WERI-Rb-1 (cell line): ENCODE data around the gene UBE2C.
"Not testable (repeated sequence)": the region's sequence is repeated elsewhere in the genome, so short reads cannot be mapped to it uniquely, and the experiment has no call there.

Experiments used
- DNase-seq: peaks from one replicate; pipeline ENCODE4 v3.0.0-alpha.2; 2020
- H3K27ac ChIP-seq: fragments of 250-450 bp; sonication (Bioruptor Pico); 2 replicates; pipeline ENCODE4 v1.5.1; 2020; ENCODE audit warnings: mild to moderate bottlenecking, moderate library complexity
- H3K27me3 ChIP-seq: fragments of 250-450 bp; sonication (Bioruptor Pico); 2 replicates; pipeline ENCODE4 v1.5.1; 2021; ENCODE audit warnings: mild to moderate bottlenecking, low read depth, moderate library complexity; ENCODE audit not compliant: insufficient read depth, severe bottlenecking
- H3K36me3 ChIP-seq: fragments of 250-450 bp; sonication (Bioruptor Pico); 2 replicates; pipeline ENCODE4 v1.5.1; 2020; ENCODE audit warnings: mild to moderate bottlenecking, moderate library complexity
- H3K4me3 ChIP-seq: 2 replicates; pipeline ENCODE4 v1.5.1; 2011; ENCODE audit warnings: low read depth, mild to moderate bottlenecking, control low read depth, low read length
- H3K9me3 ChIP-seq: fragments of 250-450 bp; sonication (Bioruptor Pico); 2 replicates; pipeline ENCODE4 v1.5.1; 2021; ENCODE audit warnings: mild to moderate bottlenecking, moderate library complexity; ENCODE audit not compliant: severe bottlenecking
- TF ChIP-seq, protein P1 (sequence below): IDR thresholded peaks from 2 replicates; pipeline ENCODE4 v1.5.1; 2011; ENCODE audit warnings: low read depth, mild to moderate bottlenecking, control low read depth, inconsistent platforms, low read length

Gene UBE2C

DNA sequence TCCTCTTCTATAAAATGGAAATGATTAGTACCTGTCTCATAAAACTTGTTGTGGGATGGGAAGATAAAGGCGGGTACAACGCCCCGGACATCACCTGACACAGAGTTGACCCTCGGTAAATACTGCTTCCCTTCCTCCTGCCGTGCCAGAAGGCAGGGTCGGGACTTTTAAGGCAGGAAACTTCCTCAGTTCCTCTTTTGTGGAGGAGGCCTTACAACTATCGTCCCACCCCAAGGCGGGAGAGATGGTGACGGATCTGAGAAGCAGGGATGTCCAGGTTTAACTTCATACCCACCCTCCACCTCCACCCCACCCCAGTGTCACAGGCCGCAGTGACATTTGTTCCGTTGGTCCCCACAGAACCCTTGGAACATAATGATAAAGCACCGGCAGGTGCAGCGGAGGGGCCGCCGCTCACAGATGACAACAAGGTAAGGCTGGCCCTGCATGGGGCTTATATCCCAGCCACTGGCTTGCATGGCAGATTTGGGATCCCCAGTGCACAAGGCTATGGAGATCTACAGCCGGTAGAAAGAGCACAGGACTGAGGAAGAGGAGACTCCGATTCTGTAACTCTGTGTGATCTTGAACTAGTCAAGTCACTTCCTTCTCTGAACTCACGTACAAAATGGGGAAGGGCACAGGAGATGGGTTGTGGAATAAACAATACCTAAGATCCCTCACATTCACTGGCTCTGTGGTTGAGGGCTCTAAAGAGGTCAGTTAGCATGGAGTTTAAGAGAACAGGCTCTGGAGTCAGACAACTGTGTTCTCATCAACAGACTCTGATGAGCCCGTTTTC is 19.9 kb upstream of the UBE2C start:
- H3K27ac ChIP-seq: peak overlapping the region; percentile 86
- TF ChIP-seq, protein P1, sequence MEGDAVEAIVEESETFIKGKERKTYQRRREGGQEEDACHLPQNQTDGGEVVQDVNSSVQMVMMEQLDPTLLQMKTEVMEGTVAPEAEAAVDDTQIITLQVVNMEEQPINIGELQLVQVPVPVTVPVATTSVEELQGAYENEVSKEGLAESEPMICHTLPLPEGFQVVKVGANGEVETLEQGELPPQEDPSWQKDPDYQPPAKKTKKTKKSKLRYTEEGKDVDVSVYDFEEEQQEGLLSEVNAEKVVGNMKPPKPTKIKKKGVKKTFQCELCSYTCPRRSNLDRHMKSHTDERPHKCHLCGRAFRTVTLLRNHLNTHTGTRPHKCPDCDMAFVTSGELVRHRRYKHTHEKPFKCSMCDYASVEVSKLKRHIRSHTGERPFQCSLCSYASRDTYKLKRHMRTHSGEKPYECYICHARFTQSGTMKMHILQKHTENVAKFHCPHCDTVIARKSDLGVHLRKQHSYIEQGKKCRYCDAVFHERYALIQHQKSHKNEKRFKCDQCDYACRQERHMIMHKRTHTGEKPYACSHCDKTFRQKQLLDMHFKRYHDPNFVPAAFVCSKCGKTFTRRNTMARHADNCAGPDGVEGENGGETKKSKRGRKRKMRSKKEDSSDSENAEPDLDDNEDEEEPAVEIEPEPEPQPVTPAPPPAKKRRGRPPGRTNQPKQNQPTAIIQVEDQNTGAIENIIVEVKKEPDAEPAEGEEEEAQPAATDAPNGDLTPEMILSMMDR: no peak
- no peak for DNase-seq
- H3K27me3 ChIP-seq: no peaks in the 10 kb centered on the region
- peaks cover 39% of the 10 kb centered on the region for H3K36me3 ChIP-seq
- H3K9me3 ChIP-seq: no peaks in the 10 kb centered on the region
- H3K4me3 ChIP-seq: peak overlapping the region; percentile 79

GRCh38 chr20:45796337-45797065 is 15.9 kb upstream of the UBE2C start:
- no peak overlapping the region for H3K27ac ChIP-seq
- no peaks in the 10 kb centered on the region for H3K9me3 ChIP-seq
- no peaks in the 10 kb centered on the region for H3K27me3 ChIP-seq
- H3K36me3 ChIP-seq: peaks cover 48% of the 10 kb centered on the region
- TF ChIP-seq, protein P1: no peak
- no peak for DNase-seq
- H3K4me3 ChIP-seq: no peak overlapping the region

- not testable (repeated sequence) for H3K27ac ChIP-seq, H3K4me3 ChIP-seq, DNase-seq, H3K27me3 ChIP-seq, H3K9me3 ChIP-seq
- H3K36me3 ChIP-seq: peaks cover 53% of the 10 kb centered on the region
Observed at GRCh38 chr20:45797510-45797909, 14.9 kb upstream of the UBE2C start.

GRCh38 chr20:45797955-45798354 is 14.5 kb upstream of the UBE2C start:
- H3K27ac ChIP-seq, DNase-seq, H3K9me3 ChIP-seq, H3K4me3 ChIP-seq, H3K27me3 ChIP-seq: not testable (repeated sequence)
- H3K36me3 ChIP-seq: peaks cover 58% of the 10 kb centered on the region

GRCh38 chr20:45798935-45799642 is 13.4 kb upstream of the UBE2C start:
- Histone ChIP-seq H3K36me3 (peaks cover 64% of the 10 kb centered on the region), H3K9me3 (no peaks in the 10 kb centered on the region), H3K27me3 (no peaks in the 10 kb centered on the region), H3K27ac (no peak overlapping the region), H3K4me3 (no peak overlapping the region)
- DNase-seq: peak; percentile 67
- TF ChIP-seq, protein P1: peak; percentile 92

DNA sequence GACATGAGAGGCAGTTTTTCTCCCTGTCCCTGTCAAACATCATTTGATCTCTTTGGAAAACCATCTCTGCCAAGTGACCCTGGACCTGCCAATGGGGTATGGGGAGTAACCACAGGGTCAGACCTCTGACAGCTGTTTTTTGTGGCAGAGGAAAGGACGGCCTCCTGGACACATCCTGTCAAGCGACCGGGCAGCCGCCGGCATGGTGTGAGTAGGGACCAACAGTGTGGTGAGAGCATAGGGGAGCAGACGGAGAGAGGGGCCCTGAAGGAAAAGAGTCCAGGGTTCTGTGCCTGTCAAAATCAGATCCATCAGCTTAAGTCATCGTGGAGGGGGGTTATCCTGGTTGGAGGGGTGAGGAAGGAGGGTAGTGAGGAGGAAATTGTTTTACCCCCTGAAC is 10.6 kb upstream of the UBE2C start:
- TF ChIP-seq, protein P1: no peak
- Histone ChIP-seq H3K27ac (no peak overlapping the region), H3K4me3 (no peak overlapping the region), H3K27me3 (no peaks in the 10 kb centered on the region), H3K36me3 (peaks cover 63% of the 10 kb centered on the region), H3K9me3 (no peaks in the 10 kb centered on the region)
- DNase-seq: no peak
